T-cell (primary cell): ENCODE data around the gene AXIN2. TPM values are rescaled to one million over a fixed set of nuclear protein-coding genes. Genes with fewer than 3 reads are reported as not detected.
"Not testable (repeated sequence)": the region's sequence is repeated elsewhere in the genome, so short reads cannot be mapped to it uniquely, and the experiment has no call there.

Experiments used
- ATAC-seq, 4 experiments: fragments of 200-7000 bp in 3 of 4; fragments of 150-1000 bp in 1 of 4; cut with Tn5 transposase; replicated peaks in 1 of 4; 1 replicate in 3 of 4; 2 replicates in 1 of 4; pipeline ENCODE4 v1.10.0; 2021; ENCODE audit warnings: moderate library complexity in 3 of 4, mild to moderate bottlenecking in 2 of 4, moderate number of reproducible peaks in 1 of 4
- CTCF ChIA-PET, 2 donors: fragments of 300-600 bp; sonication (Branson Sonifier 250); formaldehyde crosslinking; loops; one replicate each; lab custom pipeline; 2022; ENCODE audit warnings: antibody characterized with exemption in 2 of 2; lab: Charles Lee
- POLR2A ChIA-PET, 2 donors: fragments of 300-600 bp; sonication (Branson Sonifier 250); formaldehyde crosslinking; loops; one replicate each; lab custom pipeline; 2022; ENCODE audit warnings: antibody characterized with exemption in 2 of 2; lab: Charles Lee
- DNase-seq, 35 experiments: peaks; one replicate each; pipeline versions ENCODE4 v3.0.0 to v3.0.0-alpha.2; 2013 to 2023
- H3K27ac ChIP-seq: one replicate; pipeline ENCODE4 v1.5.1; 2013; ENCODE audit warnings: low read length
- H3K27me3 ChIP-seq, 2 experiments: replicated peaks in 1 of 2; 1 replicate in 1 of 2; 2 replicates in 1 of 2; pipeline versions ENCODE4 v1.6.1 to v1.7.0; 2013; ENCODE audit warnings: low read length in 1 of 2, mixed read lengths in 1 of 2; ENCODE audit not compliant: control insufficient read depth in 2 of 2, insufficient read depth in 2 of 2; ENCODE audit errors: extremely low read depth in 1 of 2
- H3K36me3 ChIP-seq, 2 donors: 1 replicate in 1 of 2; 2 replicates in 1 of 2; pipeline versions ENCODE4 v1.6.1 to v1.7.0; 2013; ENCODE audit warnings: low read length in 1 of 2; ENCODE audit not compliant: control insufficient read depth in 2 of 2, insufficient read depth in 1 of 2; ENCODE audit errors: extremely low read depth in 1 of 2
- H3K4me1 ChIP-seq, 2 experiments: 1 replicate in 1 of 2; 2 replicates in 1 of 2; pipeline versions ENCODE4 v1.6.1 to v1.7.0; 2013; ENCODE audit warnings: low read length in 2 of 2, mixed read lengths in 1 of 2; ENCODE audit not compliant: insufficient read depth in 2 of 2, control insufficient read depth in 1 of 2; ENCODE audit errors: extremely low read depth in 1 of 2
- H3K4me3 ChIP-seq, 2 donors: 1 replicate in 1 of 2; 2 replicates in 1 of 2; pipeline versions ENCODE4 v1.5.1 to v1.7.0; 2013; ENCODE audit warnings: mild to moderate bottlenecking in 2 of 2, low read length in 1 of 2, moderate library complexity in 1 of 2; ENCODE audit not compliant: control insufficient read depth in 1 of 2; ENCODE audit errors: extremely low read depth in 1 of 2
- H3K9me3 ChIP-seq: 2 replicates; pipeline ENCODE4 v1.7.0; 2013
- H3K27ac Mint-ChIP-seq, 2 donors: one replicate each; pipeline ENCODE4 v1.8.0; 2020 to 2021; ENCODE audit warnings: mild to moderate bottlenecking in 2 of 2, mixed read lengths in 2 of 2
- H3K27me3 Mint-ChIP-seq, 2 donors: one replicate each; pipeline ENCODE4 v1.8.0; 2021 to 2022; ENCODE audit warnings: mixed read lengths in 2 of 2
- H3K36me3 Mint-ChIP-seq: one replicate; pipeline ENCODE4 v1.8.0; 2021; ENCODE audit warnings: mixed read lengths
- H3K4me1 Mint-ChIP-seq, 3 donors: one replicate each; pipeline ENCODE4 v1.8.0; 2020 to 2022; ENCODE audit warnings: mixed read lengths in 3 of 3, mild to moderate bottlenecking in 1 of 3
- H3K4me3 Mint-ChIP-seq, 3 donors: one replicate each; pipeline ENCODE4 v1.8.0; 2020 to 2022; ENCODE audit warnings: mild to moderate bottlenecking in 3 of 3, mixed read lengths in 3 of 3, moderate library complexity in 3 of 3
- H3K9me3 Mint-ChIP-seq, 3 donors: one replicate each; pipeline ENCODE4 v1.8.0; 2020 to 2022; ENCODE audit warnings: mixed read lengths in 3 of 3
- WGBS: methylation state at CpG from one replicate; pipeline ENCODE4 v1.1.5; 2013; ENCODE audit warnings: missing lambda C conversion rate; ENCODE audit not compliant: insufficient coverage; 5-methylcytosine and 5-hydroxymethylcytosine counted together
- total RNA-seq, 35 experiments: library from RNA in 6 of 35; stranded (reverse) in 6 of 35; fragments of 120-200 nt in 1 of 35; gene quantifications; one replicate each; pipeline versions ENCODE4 v1.2.1 to v1.2.4 and lab custom pipeline; 2013 to 2026

The AXIN2 gene
- total RNA-seq, 5 donors from 2014 or later (not counting 1 experiment from before 2014, with no cell fraction given): 35.8 to 44.9 (median 40.2) TPM

DNA sequence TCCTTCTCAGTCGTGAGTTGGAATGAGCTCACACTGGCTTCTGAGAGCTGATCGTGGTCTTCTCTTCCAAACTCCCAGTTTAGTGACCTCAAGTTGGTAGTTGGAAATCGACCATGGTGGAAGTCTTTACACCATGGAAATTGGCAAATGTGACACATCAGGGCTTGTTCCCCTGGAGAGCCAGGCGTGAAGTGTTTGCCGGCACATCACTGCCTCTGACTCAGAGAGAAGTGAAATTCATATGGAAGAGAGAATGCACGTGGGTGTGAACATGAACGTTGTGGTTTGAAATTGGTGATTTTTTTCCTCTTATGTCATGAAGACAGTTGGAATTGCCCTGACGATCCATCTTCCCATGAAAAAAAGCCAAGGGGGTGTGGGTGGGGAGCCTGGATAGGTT, 47.4 kb downstream of the AXIN2 start:
- Histone ChIP-seq H3K9me3 (no peaks in the 10 kb centered on the region), H3K36me3 (no peaks in the 10 kb centered on the region), H3K4me1 (no peaks in the 10 kb centered on the region), H3K4me3 (no peak overlapping the region), H3K27me3 (peaks cover 0 to 13% of the 10 kb centered on the region in 2 experiments), H3K27ac (no peak overlapping the region)
- no peak for ATAC-seq
- Mint-ChIP-seq H3K4me3 (no peak overlapping the region), H3K27me3 (peaks cover 0 to 3% of the 10 kb centered on the region in 2 donors), H3K9me3 (peaks cover 0 to 5% (median 0%) of the 10 kb centered on the region in 3 donors), H3K4me1 (peaks cover 0 to 8% (median 0%) of the 10 kb centered on the region in 3 donors), H3K36me3 (no peaks in the 10 kb centered on the region), H3K27ac (no peak overlapping the region)
- ChIA-PET POLR2A (no interaction called here), CTCF (no interaction called here)
- no peak for DNase-seq
- WGBS: 44% methylated on average over 3 of the region's 8 CpGs

DNA sequence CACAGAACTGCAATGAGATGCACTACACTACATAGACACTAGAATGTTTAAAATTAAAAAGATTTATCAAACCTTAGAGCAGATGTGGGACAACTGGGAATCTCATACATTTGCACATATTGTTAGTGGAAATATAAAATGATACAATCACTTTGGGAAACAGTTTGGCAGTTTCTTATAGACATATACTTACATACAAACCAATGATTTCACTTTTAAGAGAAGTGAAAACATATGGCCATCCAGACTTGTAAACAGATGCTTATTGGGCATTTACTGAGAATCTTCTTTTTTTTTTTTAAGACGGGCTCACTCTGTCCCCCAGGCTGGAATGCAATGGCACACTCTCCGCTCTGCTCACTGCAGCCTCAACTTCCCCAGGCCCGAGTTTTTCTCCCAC, 50.1 kb downstream of the AXIN2 start:
- POLR2A ChIA-PET: no interaction called here
- Histone ChIP-seq H3K27me3 (peaks cover 0 to 8% of the 10 kb centered on the region in 2 experiments), H3K4me3 (no peak overlapping the region), H3K27ac (no peak overlapping the region), H3K9me3 (no peaks in the 10 kb centered on the region), H3K36me3 (no peaks in the 10 kb centered on the region), H3K4me1 (no peaks in the 10 kb centered on the region)
- no peaks in the 10 kb centered on the region for H3K36me3 Mint-ChIP-seq
- ATAC-seq (no peak), DNase-seq (no peak)
- H3K4me3 Mint-ChIP-seq: no peak overlapping the region
- H3K27ac Mint-ChIP-seq: no peak overlapping the region
- peaks cover 0 to 3% of the 10 kb centered on the region in 2 donors for H3K27me3 Mint-ChIP-seq
- peaks cover 0 to 5% (median 0%) of the 10 kb centered on the region in 3 donors for H3K9me3 Mint-ChIP-seq
- WGBS: no CpG with 5 or more reads among the region's 3 CpGs
- H3K4me1 Mint-ChIP-seq: peaks cover 0 to 3% (median 0%) of the 10 kb centered on the region in 3 donors
- CTCF ChIA-PET: no interaction called here

DNA sequence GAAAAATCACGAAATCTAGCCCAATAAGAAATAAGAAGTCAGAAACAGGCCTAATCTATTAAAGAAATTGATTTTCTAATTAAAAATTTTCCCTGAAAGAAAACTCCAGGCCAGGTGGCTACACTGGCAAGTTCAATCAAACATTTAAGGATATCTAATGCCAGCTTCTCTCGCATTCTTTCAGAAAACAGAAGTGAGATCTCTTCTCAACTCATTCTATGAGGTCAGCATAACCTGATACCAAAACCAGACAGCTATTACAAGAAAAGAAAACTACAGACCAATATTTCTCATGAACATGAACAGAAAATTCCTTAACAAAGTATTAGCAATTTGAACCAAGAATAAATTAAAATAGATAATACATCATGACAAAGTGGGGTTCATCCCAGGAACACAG, 52.4 kb downstream of the AXIN2 start:
- no peak for ATAC-seq
- H3K27ac ChIP-seq: no peak overlapping the region
- H3K4me3 ChIP-seq: no peak overlapping the region
- ChIA-PET POLR2A (no interaction called here), CTCF (no interaction called here)
- no peaks in the 10 kb centered on the region for H3K9me3 ChIP-seq
- Mint-ChIP-seq H3K27me3 (peaks cover 0 to 3% of the 10 kb centered on the region in 2 donors), H3K9me3 (peaks cover 0 to 5% (median 0%) of the 10 kb centered on the region in 3 donors), H3K36me3 (no peaks in the 10 kb centered on the region), H3K4me1 (peaks cover 0 to under 1% (median 0%) of the 10 kb centered on the region in 3 donors), H3K4me3 (no peak overlapping the region), H3K27ac (no peak overlapping the region)
- H3K27me3 ChIP-seq: no peaks in the 10 kb centered on the region
- no CpG with 5 or more reads among the region's 2 CpGs for WGBS
- H3K36me3 ChIP-seq: no peaks in the 10 kb centered on the region
- no peak for DNase-seq
- H3K4me1 ChIP-seq: no peaks in the 10 kb centered on the region

DNA sequence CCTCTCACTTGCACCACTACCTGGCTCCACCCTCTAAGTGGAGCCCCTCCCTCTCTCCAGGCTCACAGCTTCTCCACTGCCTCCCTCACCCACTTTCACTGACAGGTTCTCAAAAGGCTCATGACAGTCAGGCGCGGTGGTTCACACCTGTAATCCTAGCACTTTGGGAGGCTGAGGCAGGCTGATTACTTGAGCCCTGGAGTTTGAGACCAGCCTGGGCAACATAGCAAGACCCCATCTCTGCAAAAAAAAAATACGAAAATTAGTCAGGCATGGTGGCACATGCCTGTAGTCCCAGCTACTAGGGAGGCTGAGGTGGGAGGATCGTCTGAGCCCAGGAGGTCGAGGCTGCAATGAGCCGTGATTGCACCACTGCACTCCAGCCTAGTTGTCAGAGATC, 56.8 kb downstream of the AXIN2 start:
- H3K27me3 Mint-ChIP-seq, H3K27ac Mint-ChIP-seq, H3K4me3 Mint-ChIP-seq, H3K9me3 ChIP-seq, H3K27ac ChIP-seq, H3K36me3 Mint-ChIP-seq, DNase-seq, POLR2A ChIA-PET, H3K4me1 Mint-ChIP-seq, H3K4me1 ChIP-seq, H3K36me3 ChIP-seq, H3K4me3 ChIP-seq, H3K27me3 ChIP-seq, H3K9me3 Mint-ChIP-seq, ATAC-seq: not testable (repeated sequence)
- 54% methylated on average over 3 of the region's 6 CpGs for WGBS
- CTCF ChIA-PET: interaction anchor here in 1 of 2 donors (0.7 kb wide), 1 partner anchor 86 kb away, joined by 5 read pairs; no protein-coding TSS in a partner anchor

DNA sequence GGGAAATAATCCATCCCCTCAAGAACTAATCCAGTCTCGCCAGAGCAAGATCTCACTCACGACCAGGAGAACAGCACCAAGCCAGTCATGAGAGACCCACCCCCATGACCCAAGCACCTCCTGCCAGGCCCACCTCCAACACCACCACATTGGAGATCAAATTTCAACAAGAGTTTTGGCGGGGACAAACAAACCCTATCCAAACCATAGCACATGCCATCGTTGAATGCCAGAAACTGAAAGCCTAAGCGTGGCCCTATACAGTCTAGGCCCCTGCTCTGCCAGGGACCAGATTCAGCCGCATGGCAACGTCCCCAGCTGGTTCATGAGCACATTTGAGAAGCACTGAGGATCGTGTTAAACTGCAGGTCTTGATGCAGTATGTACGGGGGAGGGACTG, 57.3 kb downstream of the AXIN2 start:
- Histone ChIP-seq H3K36me3 (no peaks in the 10 kb centered on the region), H3K4me1 (no peaks in the 10 kb centered on the region), H3K27ac (no peak overlapping the region), H3K27me3 (peaks cover 0 to 3% of the 10 kb centered on the region in 2 experiments), H3K4me3 (no peak overlapping the region), H3K9me3 (no peaks in the 10 kb centered on the region)
- Mint-ChIP-seq H3K4me3 (no peak overlapping the region), H3K27me3 (no peaks in the 10 kb centered on the region), H3K27ac (no peak overlapping the region), H3K4me1 (no peaks in the 10 kb centered on the region), H3K36me3 (no peaks in the 10 kb centered on the region), H3K9me3 (no peaks in the 10 kb centered on the region)
- no peak for ATAC-seq
- CTCF ChIA-PET: no interaction called here
- DNase-seq: no peak
- WGBS: 81% methylated on average over 7 of the region's 9 CpGs
- POLR2A ChIA-PET: no interaction called here

DNA sequence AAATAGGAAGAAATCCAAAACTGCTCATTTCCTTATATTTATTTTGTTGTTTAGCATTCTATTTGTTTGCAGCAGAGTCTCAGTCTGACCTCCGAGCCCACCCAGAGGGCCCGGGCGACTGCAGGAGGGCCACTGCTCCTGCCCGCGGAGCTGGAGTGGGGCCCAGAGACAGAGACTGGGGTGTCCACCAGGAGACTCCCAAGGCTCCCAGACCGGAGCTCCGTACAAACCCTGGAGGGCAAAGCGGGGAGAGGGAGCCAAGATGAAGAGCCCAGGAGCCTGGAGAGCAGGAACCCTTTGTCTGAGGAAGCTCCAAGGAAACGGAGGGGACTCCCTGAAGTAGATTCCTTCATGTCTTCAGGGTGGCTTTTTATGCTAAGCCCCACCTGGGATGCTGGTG, 57.9 kb downstream of the AXIN2 start:
- H3K4me3 Mint-ChIP-seq: no peak overlapping the region
- H3K27ac Mint-ChIP-seq: no peak overlapping the region
- ChIA-PET CTCF (no interaction called here), POLR2A (no interaction called here)
- no peaks in the 10 kb centered on the region for H3K27me3 Mint-ChIP-seq
- no peaks in the 10 kb centered on the region for H3K36me3 Mint-ChIP-seq
- DNase-seq (no peak), ATAC-seq (no peak)
- H3K4me3 ChIP-seq: no peak overlapping the region
- H3K27ac ChIP-seq: no peak overlapping the region
- peaks cover 0 to 7% of the 10 kb centered on the region in 2 experiments for H3K27me3 ChIP-seq
- no peaks in the 10 kb centered on the region for H3K36me3 ChIP-seq
- H3K4me1 ChIP-seq: no peaks in the 10 kb centered on the region
- no peaks in the 10 kb centered on the region for H3K9me3 Mint-ChIP-seq
- H3K4me1 Mint-ChIP-seq: no peaks in the 10 kb centered on the region
- WGBS: 90% methylated on average over 8 of the region's 9 CpGs
- H3K9me3 ChIP-seq: no peaks in the 10 kb centered on the region

DNA sequence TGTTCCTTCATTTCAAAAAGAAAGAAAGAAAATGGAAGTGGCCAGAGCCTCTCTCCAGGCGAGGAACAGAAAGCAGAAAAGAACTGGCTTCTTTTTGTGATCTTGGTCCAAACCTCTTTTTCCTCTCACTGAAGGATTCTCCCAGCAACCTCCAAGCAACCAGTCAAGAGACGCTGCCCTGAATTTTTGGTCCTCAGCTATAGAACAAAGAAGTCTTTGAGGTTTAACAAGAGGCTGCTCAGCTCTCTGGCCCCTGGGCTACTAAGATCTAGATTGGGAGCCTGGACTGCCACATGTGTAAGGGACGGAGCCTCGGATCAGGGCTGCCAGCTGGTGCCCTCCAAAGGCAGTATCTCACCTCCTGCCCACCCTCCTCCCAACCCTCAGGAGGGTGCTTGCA, 62.6 kb downstream of the AXIN2 start:
- no peak for DNase-seq
- H3K27me3 Mint-ChIP-seq: peaks cover 0 to 4% of the 10 kb centered on the region in 2 donors
- no peak overlapping the region for H3K4me3 Mint-ChIP-seq
- no peaks in the 10 kb centered on the region for H3K36me3 ChIP-seq
- H3K4me1 Mint-ChIP-seq: peaks cover 14 to 18% (median 16%) of the 10 kb centered on the region in 3 donors
- H3K4me3 ChIP-seq: no peak overlapping the region
- peaks cover 2 to 7% of the 10 kb centered on the region in 2 experiments for H3K4me1 ChIP-seq
- no peaks in the 10 kb centered on the region for H3K9me3 Mint-ChIP-seq
- ChIA-PET CTCF (no interaction called here), POLR2A (no interaction called here)
- H3K27ac Mint-ChIP-seq: no peak overlapping the region
- no peak for ATAC-seq
- H3K9me3 ChIP-seq: no peaks in the 10 kb centered on the region
- peaks cover 0 to 15% of the 10 kb centered on the region in 2 experiments for H3K27me3 ChIP-seq
- no peak overlapping the region for H3K27ac ChIP-seq
- WGBS: 100% methylated on average over 2 of the region's 4 CpGs
- no peaks in the 10 kb centered on the region for H3K36me3 Mint-ChIP-seq
